Gastroesophageal sphincter (tissue), 3 donors: ENCODE measurements around the gene WFIKKN1.

ENCODE experiments used
- CTCF ChIP-seq, 4 experiments: fragments of 200-600 bp in 2 of 4; fragments of 450-650 bp in 2 of 4; sonication (generic) in 1 of 4; IDR thresholded peaks; one replicate each; pipeline ENCODE4 v1.5.1; 2017 to 2019; ENCODE audit warnings: antibody characterized with exemption in 4 of 4, mild to moderate bottlenecking in 2 of 4, moderate library complexity in 2 of 4
- EP300 ChIP-seq: sonication (generic); formaldehyde crosslinking; IDR thresholded peaks from one replicate; pipeline ENCODE4 v1.6.1; 2017; ENCODE audit warnings: antibody characterized with exemption, mild to moderate bottlenecking
- POLR2A ChIP-seq, 2 donors: fragments of 450-650 bp; IDR thresholded peaks; one replicate each; pipeline ENCODE4 v1.6.1; 2017; ENCODE audit warnings: antibody characterized with exemption in 2 of 2, mild to moderate bottlenecking in 2 of 2, moderate library complexity in 1 of 2
- POLR2AphosphoS5 ChIP-seq: sonication (generic); formaldehyde crosslinking; IDR thresholded peaks from one replicate; pipeline ENCODE4 v1.6.1; 2017; ENCODE audit warnings: antibody characterized with exemption

GRCh38 chr16:593807-594206 lies 37.0 kb upstream of the WFIKKN1 start:
- TF ChIP-seq CTCF (IDR thresholded peaks at IDR 0.05) (no peak), POLR2AphosphoS5 (no peak), EP300 (no peak), POLR2A (IDR thresholded peaks at IDR 0.05) (no peak)
